ENCODE results near the gene SMYD3. TPM values are rescaled to one million over a fixed set of nuclear protein-coding genes. Genes with fewer than 3 reads are reported as not detected.
A peak's percentile ranks its signal among the peaks of the same experiment; 100 is the strongest.

SMYD3 gene
- total and polyA plus RNA-seq, 9 of the 15 experiments (the other 6 are each of a cell fraction or from before 2014, with no cell fraction given): 128 to 440 (median 197) TPM

GRCh38 chr1:246280551-246280950 lies 226.5 kb downstream of the SMYD3 start:
- intact Hi-C loops (cut with micrococcal nuclease): loop anchor here (1.0 to 10.0 kb wide), 5 partner anchors 170 to 1126 kb away; partner anchors contain the start of gene KIF26B
- in situ Hi-C loops (cut with MboI): loop anchor here (25.0 kb wide), 1 partner anchor 268 kb away; no protein-coding TSS in a partner anchor
- Histone ChIP-seq H3K9ac (ENCODE audit: insufficient read depth in 1 of 2, low read depth in 2 of 2, low read length in 2 of 2) (no peak overlapping the region), H3K27ac (ENCODE audit: extremely low read depth, low read depth, low read length) (no peak overlapping the region), H3K9me1 (ENCODE audit: control insufficient read depth, insufficient read depth, low read length) (no peaks in the 10 kb centered on the region), H2AFZ (ENCODE audit: low read depth, low read length) (no peak overlapping the region), H3K79me2 (ENCODE audit: control insufficient read depth, insufficient read depth, low read length) (no peaks in the 10 kb centered on the region), H3K4me3 (no peak overlapping the region), H3K4me2 (ENCODE audit: insufficient read depth, low read length) (no peak overlapping the region), H3K27me3 (ENCODE audit: control insufficient read depth in 2 of 2, insufficient read depth in 2 of 2, low read length in 2 of 2) (no peaks in the 10 kb centered on the region), H3K4me1 (replicated peaks in 1 of 2; ENCODE audit: control insufficient read depth in 2 of 2, insufficient read depth in 2 of 2, low read length in 2 of 2) (no peaks in the 10 kb centered on the region; a peak in 3 of 5 replicates), H3K9me3 (replicated peaks; ENCODE audit: control insufficient read depth, insufficient read depth, low read depth, low read length) (no peaks in the 10 kb centered on the region), H4K20me1 (replicated peaks; ENCODE audit: control insufficient read depth, insufficient read depth, low read length) (no peaks in the 10 kb centered on the region), H3K36me3 (ENCODE audit: control insufficient read depth, insufficient read depth, low read length) (no peaks in the 10 kb centered on the region)
- FAIRE-seq (no peak), ATAC-seq (peak; percentile 86), DNase-seq (ENCODE audit: extremely low read depth in 1 of 4, low spot score in 3 of 4) (peak in 1 of 4 experiments; percentile 58)
- WGBS (ENCODE audit: insufficient coverage, low coverage, missing lambda C conversion rate): 63% methylated on average over 3 of the region's 3 CpGs
- ChIA-PET CTCF (ENCODE audit: low intra/inter-chr PET ratio) (interaction anchor here (0.6 to 3.2 kb wide), 2 partner anchors 211 to 267 kb away, joined by 3 to 33 read pairs; no protein-coding TSS in a partner anchor), POLR2A (interaction anchor here (0.6 kb wide), 2 partner anchors 373 to 1461 kb away, joined by 3 read pairs; no protein-coding TSS in a partner anchor)
- no TSS peak for BruUV-seq (replicated peaks)
- TF ChIP-seq CTCF (IDR thresholded peaks at IDR 0.05 in 2 of 3, conservative IDR thresholded peaks at IDR 0.05 in 1 of 3; ENCODE audit: insufficient read depth in 2 of 3, low read depth in 1 of 3, low read length in 3 of 3) (peak; percentile 36 to 75 (median 59); a peak in 5 of 6 replicates), RAD21 (CRISPR knock-in tag; conservative IDR thresholded peaks at IDR 0.05 in 1 of 2, IDR thresholded peaks at IDR 0.05 in 1 of 2) (peak; percentile 93 to 96), REST (IDR thresholded peaks at IDR 0.05; ENCODE audit: borderline replicate concordance) (peak; percentile 88), REST (CRISPR knock-in tag; IDR thresholded peaks at IDR 0.05; ENCODE audit: low read depth) (no peak), ARID3A (IDR thresholded peaks at IDR 0.05; ENCODE audit: borderline replicate concordance, low read depth, low read length) (0 out of 2 replicates have a peak, but pooled peaks have one; percentile 18), ZNF561 (CRISPR knock-in tag; conservative IDR thresholded peaks at IDR 0.05) (no peak), CCAR2 (IDR thresholded peaks at IDR 0.05; ENCODE audit: low read depth, low read length) (no peak)

Data from K562 (cell line).